Endometrial microvascular endothelial cells (primary cell): ENCODE data around the gene TMEM63C. TPM values are rescaled to one million over a fixed set of nuclear protein-coding genes. Genes with fewer than 3 reads are reported as not detected.

Source experiments
- in situ Hi-C: cut with HindIII; loops from 2 replicates; pipeline ENCODE4 v1.10.0; 2017; ENCODE audit warnings: low sequenced_read_pairs, low pct_unique_long_range_greater_than_20kb; ENCODE audit errors: inconsistent ontology term
- total RNA-seq: library from RNA; depleted of rRNA; stranded (reverse); fragments of >200 nt; gene quantifications from one replicate; pipeline ENCODE4 v1.2.3, GENCODE V29; 2015; ENCODE audit errors: inconsistent ontology term

The TMEM63C gene
- total RNA-seq, 1 donor from 2014 or later, result not detected

DNA sequence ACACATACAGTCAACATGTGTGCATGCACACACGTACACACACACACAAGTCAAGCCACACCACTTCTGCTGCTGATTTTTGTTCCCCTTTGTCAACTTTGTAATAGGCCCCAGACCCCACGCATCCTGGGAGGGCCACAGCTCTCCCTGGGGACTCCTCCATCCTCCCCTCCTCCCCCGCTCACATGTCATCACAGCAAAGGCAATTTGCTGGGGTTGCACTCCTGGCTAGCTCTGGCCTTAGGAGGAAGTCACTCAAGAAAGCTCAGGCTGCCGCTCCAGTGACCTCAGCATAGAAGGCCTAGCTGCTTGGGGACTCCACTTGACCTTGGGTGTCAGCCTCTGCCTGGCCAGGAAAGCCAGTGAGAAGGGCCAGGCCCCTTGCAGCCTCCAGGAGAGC, 62.3 kb downstream of the TMEM63C start:
- in situ Hi-C loops, result no loop called here

DNA sequence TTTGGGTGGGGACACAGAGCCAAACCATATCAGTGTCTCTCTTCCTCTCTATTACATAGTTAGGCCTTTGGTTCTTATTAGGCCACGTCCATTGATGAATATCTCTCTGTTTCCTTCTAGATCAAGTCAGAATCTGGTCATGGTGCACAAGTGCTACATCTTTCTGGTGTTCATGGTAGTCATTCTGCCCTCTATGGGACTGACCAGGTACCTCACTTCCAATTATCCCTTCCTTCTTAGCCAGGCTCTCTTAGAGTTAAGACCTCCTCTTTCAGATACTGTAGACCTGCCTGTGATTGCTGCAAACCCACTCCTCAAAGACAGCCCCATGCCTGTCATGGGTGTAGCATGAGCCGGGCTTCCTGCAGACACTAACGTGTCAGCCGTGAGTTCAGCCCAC, 64.2 kb downstream of the TMEM63C start:
- in situ Hi-C loops, result no loop called here

DNA sequence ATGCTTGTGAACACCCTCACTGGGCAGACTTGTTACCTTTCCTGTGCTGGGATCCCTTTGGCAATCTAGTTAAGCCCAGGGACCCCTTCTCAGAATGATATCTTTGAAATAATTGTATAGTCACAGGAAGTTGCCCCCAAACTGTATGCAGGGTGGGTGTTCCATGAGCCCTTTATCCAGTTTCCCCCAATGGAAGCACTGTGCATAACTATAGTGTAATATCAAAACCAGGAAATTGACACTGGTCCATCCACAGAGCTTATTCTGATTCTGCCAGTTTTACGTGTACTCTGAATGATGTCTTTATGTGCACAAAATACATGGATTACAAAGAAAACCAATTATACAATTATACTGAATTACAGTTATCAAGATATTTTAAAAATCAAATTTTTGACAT, 65.2 kb downstream of the TMEM63C start:
- in situ Hi-C loops, result no loop called here

DNA sequence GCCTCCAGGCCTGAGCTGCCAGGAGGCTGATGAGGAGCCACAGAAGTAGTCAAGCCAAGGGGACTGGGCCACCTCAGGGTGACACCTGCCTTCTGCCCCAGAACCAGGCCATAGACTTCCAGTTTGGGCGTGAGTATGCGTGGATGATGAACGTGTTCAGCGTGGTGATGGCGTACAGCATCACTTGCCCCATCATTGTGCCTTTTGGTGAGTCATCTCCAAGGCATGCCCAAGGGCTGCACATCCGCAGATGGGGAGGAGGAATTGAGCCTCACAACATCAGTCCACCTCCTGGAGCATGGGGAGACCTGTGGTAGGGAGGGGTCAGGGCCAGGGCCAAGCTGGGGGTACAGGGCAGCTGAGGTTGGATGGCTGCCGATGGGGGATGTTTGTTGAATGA, 67.1 kb downstream of the TMEM63C start:
- in situ Hi-C loops, result no loop called here

DNA sequence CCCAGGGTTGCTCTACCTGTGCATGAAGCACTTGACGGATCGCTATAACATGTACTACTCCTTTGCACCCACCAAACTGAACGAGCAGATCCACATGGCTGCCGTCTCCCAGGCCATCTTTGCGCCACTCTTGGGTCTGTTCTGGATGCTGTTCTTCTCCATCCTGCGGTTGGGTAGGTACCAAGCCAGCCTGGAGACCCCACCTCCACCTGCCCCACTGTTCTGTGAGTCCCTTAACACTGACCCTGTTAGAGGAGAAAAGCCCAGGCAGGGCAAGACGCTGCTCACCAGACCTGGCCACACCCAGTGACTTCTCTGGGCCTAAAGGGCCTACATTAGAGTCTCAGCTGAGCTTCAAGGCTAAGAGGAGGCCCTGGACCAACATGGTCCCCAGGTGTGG, 67.7 kb downstream of the TMEM63C start:
- in situ Hi-C loops, result no loop called here

DNA sequence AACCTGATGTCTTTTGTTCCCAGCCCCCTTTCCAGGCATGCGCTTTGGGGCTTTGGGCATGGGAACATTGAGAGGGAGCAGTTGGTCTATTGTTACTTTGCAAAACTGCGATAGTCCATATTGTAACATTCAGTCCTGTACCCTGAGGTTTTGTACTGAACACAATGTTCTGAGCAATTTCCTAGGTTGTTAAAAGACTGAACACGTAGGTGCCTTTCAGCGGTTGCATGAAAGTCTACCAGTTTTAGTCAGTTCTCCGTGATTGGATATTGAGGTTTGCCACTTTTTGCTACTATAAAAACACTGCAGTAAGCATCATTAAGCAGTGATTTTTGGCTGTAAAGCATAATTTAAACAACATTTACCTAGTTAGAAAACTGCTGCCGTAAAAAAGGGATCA, 69.3 kb downstream of the TMEM63C start:
- in situ Hi-C loops, result no loop called here

DNA sequence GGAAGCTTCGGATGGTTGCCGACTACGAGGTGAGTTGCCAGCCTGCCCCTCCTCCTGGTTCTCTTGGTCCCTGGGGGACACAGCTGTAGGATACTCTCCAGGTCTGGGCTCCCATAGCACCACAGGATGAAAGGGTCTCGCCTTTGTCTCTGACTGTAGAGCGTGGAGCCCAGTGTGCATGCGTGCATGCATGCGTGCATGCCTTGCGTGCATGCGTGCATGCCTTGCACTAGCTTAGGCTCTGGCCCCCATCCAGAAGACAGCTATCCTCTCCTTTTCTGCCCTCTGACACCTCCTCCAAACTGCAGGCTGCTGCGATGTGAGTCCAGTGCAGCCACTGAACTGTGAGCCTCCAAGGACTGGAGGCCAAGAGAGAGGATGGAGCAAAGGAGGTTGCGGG, 70.3 kb downstream of the TMEM63C start:
- in situ Hi-C loops, result no loop called here

DNA sequence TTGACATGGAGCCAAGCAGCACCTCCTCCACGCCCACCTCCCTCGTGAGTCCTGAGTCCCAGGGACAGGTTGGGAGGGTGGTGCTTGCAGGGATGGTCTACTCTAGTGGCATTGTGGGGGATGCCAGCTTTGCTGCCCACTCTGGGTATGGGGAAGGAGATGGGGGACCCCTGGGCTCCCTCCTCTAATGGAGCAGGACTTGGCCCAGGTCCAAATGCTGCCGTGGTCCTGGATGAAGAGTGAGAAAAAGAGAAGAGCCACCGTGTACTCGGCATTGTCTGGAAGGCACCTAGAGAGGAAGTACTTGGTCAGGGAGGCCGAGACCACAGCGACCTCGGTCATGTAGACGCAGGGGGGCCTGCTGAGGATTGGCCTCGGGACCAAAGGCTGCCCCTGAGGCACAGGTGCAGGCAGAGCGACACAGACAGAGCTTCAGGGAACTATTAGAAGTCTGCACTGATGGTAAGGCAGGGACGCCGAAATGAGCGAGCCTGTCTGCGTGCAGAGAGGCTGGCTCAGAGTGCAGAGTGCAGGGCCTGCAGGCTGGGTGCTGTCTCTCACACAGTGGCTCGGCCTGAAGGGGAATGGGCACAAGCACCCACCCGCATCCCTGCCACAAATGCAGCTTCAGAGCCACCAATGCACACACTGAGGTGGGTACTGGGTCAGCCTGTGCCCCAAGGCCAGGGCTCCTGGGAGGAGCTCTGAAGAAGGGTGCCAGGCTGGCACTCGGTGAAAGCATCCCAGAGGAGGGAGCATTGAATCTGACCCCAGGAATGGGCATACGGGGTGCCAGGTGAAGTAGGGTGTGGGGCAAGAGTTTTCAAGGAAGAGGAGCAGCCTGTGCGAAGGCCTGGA, 72.0 kb downstream of the TMEM63C start:
- in situ Hi-C loops, result no loop called here

DNA sequence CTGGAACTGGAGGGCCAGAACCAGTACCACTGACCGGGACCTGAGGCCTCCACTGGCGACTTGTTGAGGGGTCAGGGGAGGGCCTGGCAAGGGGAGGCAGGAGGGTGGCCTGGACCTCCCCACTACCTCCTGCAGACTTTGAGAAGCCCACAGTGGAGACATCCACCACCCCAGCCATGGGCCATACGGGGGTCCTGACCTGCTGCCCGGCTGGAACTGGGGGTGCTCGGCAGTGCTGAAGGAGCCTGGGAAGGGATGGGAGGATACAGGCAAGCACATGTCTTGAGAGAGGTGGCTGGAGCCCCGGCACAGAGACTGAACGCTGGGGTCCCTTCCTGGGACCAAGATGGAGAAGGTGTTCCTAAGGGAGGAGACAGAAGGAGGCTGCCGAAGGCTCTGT, 75.1 kb downstream of the TMEM63C start:
- in situ Hi-C loops, result no loop called here

DNA sequence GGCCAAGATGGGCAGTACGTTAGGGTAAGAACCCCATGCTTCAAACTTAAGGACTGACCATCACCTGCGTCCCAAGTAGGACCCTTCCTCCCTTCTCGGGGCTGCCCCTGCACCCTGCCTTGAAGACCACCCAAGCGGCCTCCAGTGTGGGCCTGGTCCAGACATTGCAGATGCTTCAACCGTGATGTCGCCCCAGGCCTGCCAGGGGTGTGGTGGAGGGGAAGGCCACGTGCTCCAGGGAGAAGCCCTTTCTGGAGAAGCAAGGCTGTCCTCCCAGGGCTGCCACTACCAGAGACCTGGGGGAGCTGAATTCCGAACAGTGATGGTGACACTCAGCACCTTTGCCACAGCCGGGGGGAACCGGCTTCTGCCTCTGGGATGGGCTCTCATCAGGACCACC, 76.1 kb downstream of the TMEM63C start:
- in situ Hi-C loops, result no loop called here

DNA sequence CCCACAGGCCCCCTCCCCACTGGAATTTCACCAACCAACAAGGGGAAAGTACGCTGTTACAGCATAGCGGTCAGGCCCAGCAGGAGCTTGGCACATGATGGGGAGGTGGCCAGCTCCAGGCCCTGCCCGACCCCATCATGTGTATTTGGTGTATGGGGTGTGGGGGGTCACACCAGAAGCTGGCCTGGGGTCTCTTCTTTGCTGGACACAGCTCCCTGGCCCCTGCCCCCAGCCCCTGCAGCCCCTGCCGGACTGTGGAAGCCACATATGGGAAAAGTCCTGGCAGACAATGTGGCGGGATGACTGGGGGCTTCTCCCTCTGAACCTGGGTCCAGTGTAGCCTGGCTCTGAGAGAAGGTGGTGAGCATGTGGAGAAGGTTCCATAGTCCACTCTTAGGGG, 77.0 kb downstream of the TMEM63C start:
- in situ Hi-C loops, result no loop called here

DNA sequence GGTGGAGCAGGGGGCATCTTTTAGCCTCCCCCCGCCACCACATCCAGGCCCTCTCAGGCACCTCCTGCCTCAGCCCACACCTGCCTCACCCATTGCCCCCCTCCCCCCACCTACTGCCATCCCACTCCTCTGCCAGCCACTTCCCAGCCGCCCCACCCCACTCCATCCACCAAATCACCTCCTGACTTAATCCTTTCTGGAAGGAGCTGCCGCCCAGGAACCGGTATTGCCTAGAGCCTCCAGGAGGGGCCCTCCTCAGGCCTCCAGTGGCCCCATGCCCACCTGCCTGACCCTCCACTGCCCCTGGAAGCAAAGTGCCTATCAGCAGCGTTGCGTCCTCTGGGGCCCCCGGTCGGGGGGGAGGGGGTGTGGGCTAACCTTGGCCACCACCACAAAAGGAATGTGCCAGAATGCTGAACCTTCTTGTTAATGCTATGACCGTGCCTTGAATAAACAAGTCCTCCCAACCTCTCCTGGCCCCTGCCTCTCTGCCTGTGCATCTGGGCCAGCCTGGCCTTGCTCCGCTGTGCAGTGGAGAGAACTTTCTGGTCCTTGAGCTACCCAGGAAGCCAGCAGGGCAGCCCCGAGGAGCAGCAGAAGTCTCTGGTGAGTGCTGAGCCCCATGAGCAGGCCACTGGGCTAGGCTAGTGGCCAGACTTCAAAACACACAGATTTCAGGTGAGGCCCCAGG, 77.6 kb downstream of the TMEM63C start:
- in situ Hi-C loops, result no loop called here

DNA sequence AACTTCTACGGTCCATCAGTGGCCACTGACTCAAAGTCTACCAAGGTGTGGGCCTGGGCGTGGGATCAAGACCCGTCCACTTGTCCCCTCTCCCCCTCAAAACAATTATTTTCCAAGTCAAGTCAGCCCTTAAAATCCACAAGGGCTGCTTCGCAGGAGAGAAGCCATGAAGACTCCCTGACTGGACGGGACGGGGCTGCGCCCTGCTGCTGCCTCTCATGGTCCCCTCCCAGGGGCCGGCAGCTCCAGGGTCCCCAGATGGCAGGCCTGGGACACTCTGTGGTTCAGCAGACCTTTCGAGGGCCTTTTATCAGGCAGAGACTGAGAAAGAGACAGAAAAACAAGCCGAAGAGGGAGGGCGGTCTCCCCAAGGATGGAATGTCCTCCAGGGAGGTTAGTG, 78.6 kb downstream of the TMEM63C start:
- in situ Hi-C loops, result no loop called here

DNA sequence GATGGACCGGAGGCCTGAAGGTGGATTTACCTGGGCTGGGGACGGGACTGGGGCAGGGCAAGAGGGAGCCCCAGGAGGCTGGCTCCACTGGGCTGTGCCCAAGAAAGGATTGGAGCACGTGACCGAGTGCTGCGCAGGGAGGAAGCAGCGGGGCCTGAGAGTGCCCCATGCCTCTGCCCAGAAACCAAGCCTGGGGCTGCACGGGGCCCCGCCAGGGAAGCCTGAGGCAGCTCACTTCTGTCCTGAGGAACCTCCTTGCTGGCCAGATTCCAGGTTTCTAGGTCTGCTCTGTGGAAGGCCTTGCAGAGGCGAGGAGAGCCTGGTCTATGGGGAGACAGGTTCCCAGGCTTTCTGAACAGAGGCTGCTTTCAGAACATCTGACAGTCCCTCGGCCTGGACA, 79.0 kb downstream of the TMEM63C start:
- in situ Hi-C loops, result no loop called here

DNA sequence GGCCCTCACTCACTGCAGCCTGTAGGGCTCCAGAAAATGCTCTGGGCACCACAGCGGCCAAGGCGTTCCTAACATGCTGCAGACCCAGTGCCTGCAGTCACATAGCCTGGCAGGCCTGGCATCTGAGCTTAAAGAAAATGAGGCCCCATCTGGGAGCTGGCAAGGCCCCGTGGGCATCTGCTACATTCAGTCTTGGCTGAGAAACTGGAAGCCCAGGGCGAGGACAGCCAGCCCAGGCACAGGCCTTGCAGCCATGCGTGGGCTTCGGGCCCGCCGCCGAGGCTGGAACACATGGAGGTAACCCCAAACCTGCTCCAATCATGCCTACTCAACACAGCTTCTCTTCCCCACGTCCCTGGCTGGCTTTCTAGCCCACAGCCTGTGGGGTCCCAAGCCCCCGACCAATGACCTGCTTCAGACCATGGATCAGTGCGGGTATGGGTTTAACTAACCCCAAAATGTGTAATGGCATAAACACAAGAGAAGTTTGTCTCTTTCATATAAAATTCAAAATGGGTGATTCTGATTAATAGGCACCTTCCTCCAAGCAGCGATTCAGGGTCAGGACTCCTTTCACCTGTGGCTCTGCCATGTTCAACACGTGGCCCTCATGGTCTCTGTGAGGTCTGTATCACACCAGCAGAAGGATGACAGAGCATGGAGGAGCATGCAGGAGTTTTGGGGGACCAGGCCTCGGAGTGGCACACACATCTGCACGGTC, 83.0 kb downstream of the TMEM63C start:
- in situ Hi-C loops, result no loop called here

DNA sequence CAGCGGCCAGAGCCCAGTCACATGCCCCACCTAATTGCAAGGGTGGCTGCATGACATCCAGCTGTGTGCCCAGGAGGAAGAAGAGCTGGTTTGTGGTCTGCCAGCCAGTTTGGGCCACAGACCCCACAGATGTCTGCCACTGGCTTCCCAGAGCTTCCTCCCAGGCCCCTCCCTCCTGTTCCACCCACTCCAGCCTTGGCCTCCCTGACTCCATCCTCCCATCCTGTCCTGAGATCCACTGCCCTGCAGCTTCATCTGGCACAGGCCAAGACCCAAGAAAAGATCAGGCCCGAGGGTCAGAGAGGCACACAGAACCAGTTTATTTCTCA, 83.6 kb downstream of the TMEM63C start:
- in situ Hi-C loops, result no loop called here

DNA sequence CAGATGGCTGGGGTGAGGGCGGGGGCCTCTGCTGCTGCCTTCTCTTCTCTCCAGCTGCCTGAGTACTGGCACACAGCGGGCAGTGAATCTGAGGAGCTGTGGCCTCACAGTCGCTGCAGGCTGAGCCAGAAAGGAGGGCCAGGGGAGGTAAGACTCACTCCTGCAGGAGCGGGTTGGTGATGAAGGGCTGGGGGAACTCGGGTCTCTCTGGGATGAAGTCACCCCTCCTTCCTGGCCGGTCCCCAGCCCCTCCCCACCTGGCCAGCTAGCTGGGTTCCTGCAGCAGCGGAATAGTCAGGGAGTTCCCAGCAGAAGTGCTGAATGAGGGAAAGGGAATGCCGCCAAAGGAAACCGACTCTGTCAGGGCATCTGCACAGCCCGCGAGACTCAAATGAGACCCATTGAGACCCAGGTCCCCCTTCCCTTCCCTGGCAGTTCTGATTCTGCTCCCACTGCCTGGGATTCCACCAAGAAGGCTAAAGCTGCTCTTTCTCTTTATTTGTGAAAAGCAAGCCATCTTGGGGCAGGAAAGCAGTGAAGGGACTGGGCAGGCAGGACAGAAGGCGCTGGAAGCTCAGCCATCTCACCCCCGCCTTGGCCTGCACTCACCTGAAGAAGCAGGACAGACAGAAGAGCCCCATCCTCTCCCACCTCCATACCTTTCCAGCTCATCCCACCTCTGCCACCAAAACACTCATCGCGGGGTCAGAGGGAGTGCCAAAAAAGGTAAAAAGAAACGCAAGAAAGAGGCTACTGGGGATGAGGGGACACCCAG, 84.2 kb downstream of the TMEM63C start:
- in situ Hi-C loops, result no loop called here

DNA sequence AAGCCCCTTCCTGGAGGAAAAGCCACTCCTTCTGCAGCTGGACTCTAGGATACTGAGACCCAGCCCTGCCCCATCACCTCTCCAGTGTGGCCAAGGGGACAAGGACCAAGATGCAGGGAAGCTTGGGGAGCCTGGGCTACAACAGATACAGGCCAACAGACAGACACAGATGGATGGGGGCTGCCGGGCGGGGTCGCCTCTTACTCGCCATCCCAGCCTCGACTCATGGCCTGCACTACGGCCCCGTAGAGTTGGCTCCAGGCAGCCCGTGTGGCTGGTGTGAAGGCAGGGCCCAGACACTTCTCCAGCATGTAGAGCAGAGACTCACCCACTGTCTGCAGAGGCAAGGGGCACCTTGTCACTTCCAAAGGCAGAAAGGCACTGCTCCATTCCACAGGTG, 84.7 kb downstream of the TMEM63C start:
- in situ Hi-C loops, result no loop called here

DNA sequence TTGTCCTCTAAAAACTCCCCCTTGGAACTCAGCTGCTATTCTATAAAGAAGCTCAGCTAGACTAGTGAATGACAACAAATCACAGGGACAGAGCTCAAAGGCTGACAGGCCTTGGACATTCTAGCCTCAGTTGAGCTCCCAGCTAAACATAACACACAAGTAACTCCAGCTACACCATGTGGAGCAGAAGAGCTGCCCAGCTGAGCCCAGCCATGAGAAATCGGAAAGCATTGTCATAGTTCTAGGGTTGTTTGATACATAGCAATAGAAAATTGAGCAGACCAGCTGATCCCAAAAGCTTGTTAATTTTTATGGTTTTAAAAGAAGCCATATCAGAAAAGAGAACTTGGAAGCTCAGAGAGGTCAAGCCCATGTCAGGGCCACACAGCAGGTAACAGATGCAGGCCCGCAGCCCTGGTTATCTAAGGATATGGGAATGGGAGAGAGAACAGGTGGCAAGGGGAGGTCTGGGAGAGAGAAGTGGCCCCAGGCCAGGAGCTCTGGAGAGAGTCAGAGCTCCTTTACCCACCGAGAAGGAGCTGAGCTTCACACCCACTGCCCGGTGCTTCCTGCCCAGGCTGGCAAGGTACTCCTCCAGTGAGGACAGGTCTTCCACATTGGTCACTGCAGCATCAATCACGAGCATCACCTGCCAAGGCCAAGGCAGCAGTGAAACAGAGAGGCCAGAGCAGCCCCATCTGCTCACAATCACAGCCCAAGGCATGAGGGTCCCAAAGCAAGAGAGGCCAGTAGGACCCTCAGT, 86.5 kb downstream of the TMEM63C start:
- in situ Hi-C loops, result no loop called here
